ENCODE measurements around the gene CCL21. TPM values are rescaled to one million over a fixed set of nuclear protein-coding genes. Genes with fewer than 3 reads are reported as not detected.

Gene CCL21
- total and polyA plus RNA-seq, 2 of the 4 experiments (the other 2 are of a cell fraction): not detected

DNA sequence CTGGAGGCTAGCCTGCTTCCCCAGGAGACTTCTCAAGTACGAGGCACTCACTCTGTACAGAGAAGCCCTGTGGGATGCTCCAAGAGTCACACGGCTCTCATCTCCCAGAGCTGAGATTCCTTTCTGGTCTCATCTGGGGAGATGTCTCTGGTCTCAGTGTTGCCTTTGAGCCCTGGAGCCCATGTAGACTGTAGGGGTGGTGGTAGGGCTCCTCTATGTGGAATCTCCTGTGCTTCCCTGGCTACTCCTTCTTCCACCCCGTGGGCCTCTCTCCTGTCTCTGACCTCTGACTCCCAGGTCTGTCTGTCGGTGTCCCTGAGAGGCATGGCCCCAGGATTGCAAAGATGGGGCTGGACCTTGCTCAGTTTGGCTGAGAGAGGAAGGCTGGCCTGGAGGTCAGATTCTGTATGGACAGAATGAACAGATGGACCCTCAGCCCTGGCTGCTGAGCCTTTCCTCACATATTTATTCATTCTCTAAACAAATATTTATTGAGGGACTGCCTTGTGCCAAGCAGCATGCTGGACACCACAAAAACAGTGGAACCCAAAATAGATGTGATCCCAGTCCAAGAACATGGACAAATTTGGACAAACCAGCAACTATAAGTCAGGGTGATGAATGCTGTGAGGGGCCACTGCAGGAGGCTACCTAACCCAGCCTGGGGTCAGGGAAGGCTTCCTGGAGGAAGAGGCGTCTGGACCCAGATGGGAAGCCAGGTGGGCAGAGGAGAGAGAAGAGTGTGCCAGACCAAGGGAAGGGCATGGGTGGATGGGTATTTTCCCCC lies 21.4 kb downstream of the CCL21 start (continued):
- TF ChIP-seq, protein P1, sequence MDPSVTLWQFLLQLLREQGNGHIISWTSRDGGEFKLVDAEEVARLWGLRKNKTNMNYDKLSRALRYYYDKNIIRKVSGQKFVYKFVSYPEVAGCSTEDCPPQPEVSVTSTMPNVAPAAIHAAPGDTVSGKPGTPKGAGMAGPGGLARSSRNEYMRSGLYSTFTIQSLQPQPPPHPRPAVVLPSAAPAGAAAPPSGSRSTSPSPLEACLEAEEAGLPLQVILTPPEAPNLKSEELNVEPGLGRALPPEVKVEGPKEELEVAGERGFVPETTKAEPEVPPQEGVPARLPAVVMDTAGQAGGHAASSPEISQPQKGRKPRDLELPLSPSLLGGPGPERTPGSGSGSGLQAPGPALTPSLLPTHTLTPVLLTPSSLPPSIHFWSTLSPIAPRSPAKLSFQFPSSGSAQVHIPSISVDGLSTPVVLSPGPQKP (IDR thresholded peaks at IDR 0.05; ENCODE audit: borderline replicate concordance, low read depth, low read length): no peak

DNA sequence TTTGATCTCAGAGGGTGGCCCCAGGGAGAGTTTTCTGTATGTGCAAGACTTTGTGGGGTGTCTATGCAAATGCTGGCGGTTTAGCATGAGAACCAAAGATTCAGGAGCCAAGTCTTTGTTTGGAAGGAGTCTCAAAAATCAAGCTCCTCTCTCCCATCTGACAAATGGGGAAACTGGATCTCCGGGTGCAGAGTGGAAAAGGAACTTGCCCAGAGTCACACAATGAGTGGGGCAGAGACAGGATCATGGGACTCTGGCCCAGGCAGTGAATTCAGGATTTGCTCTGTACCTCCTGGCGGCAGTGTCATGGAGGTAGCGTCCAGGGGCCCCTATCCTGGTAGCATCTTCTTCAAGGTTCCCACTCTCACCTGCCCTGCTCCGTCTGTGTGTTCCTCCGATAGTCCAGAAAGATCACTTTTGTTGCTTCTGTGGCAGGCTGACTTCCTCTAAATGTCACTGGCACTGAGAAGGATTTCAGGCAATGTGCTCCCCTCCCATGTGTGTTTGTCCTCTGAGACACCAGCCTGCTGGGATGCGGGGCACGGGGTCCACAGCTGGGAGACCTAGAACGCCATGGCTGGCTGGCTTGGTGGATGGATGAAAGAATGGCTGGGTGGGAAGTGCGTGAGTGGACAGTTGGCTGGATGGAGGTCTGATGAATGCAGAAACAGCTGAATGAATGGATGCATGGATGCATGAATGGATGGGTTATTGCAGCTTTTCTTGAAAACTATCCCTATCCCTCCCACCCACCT lies 22.5 kb downstream of the CCL21 start:
- intact Hi-C loops (cut with micrococcal nuclease) (no loop called here), dilution Hi-C loops (cut with HindIII; ENCODE audit: low sequenced_read_pairs, unreplicated experiment) (no loop called here), in situ Hi-C loops (cut with MboI; ENCODE audit: low sequenced_read_pairs) (no loop called here)
- Histone ChIP-seq H3K18ac (ENCODE audit: low read depth, low read length) (no peak overlapping the region), H3K27me3 (ENCODE audit: control insufficient read depth, insufficient read depth, low read length) (no peaks in the 10 kb centered on the region), H2BK20ac (ENCODE audit: low read depth, low read length) (no peak overlapping the region), H3K4me2 (ENCODE audit: low read depth, low read length) (no peak overlapping the region), H3K9me1 (ENCODE audit: insufficient read depth, low read length) (0 out of 2 replicates have a peak, but pooled peaks cover 7% of the 10 kb centered on the region), H3K4me1 (ENCODE audit: control insufficient read depth, insufficient read depth, low read length) (no peaks in the 10 kb centered on the region; the same call in 1 of the 2 replicates), H2BK5ac (ENCODE audit: low read depth, low read length, poor library complexity, severe bottlenecking) (no peak overlapping the region), H3K79me1 (ENCODE audit: low read depth in 1 of 2, low read length in 2 of 2) (no peaks in the 10 kb centered on the region), H4K8ac (ENCODE audit: low read depth in 2 of 2, low read length in 2 of 2) (no peak overlapping the region), H3K23ac (ENCODE audit: low read depth, low read length) (no peak overlapping the region), H3K9me3 (ENCODE audit: control insufficient read depth, insufficient read depth, low read length) (no peaks in the 10 kb centered on the region), H4K5ac (ENCODE audit: low read depth, low read length) (no peak overlapping the region), H4K20me1 (ENCODE audit: insufficient read depth, low read length) (no peaks in the 10 kb centered on the region; the same call in 1 of the 2 replicates), H3K36me3 (ENCODE audit: control insufficient read depth, insufficient read depth, low read length) (no peaks in the 10 kb centered on the region), H4K91ac (ENCODE audit: insufficient read depth, low read depth, low read length) (no peak overlapping the region), H2AFZ (replicated peaks; ENCODE audit: low read length, poor library complexity) (no peak overlapping the region), H3K4me3 (ENCODE audit: insufficient read depth, low read depth, low read length) (no peak overlapping the region), H3K4ac (ENCODE audit: low read depth, low read length) (no peak overlapping the region), H2BK120ac (ENCODE audit: low read depth, low read length) (no peak overlapping the region), H3K9ac (ENCODE audit: low read depth, low read length) (no peak overlapping the region), H2AK9ac (replicated peaks; ENCODE audit: low read depth, low read length, poor library complexity) (no peak overlapping the region), H2AK5ac (ENCODE audit: low read depth, low read length) (no peak overlapping the region), H3K56ac (ENCODE audit: extremely low read depth, insufficient read depth, low read length) (no peak overlapping the region), H3K27ac (ENCODE audit: insufficient read depth, low read length) (no peak overlapping the region), H3K14ac (replicated peaks; ENCODE audit: low read depth, low read length) (no peak overlapping the region), H2BK15ac (ENCODE audit: low read depth, low read length) (no peak overlapping the region)
- ChIA-PET CTCF (interaction anchor here (1.0 kb wide), 1 partner anchor 15 kb away, joined by 3 read pairs; no protein-coding TSS in a partner anchor), POLR2A (ENCODE audit: unreplicated experiment) (no interaction called here)
- no TSS peak for BruUV-seq (replicated peaks)
- no peak for TF ChIP-seq MXI1 (IDR thresholded peaks at IDR 0.05; ENCODE audit: borderline replicate concordance, low read depth, low read length)
- TF ChIP-seq, protein P1 (IDR thresholded peaks at IDR 0.05; ENCODE audit: borderline replicate concordance, low read depth, low read length): no peak
- TF ChIP-seq RCOR1 (IDR thresholded peaks at IDR 0.05; ENCODE audit: insufficient replicate concordance, low read length): no peak
- TF ChIP-seq FOS (IDR thresholded peaks at IDR 0.05; ENCODE audit: low read depth, low read length): no peak
- TF ChIP-seq SMC3 (IDR thresholded peaks at IDR 0.05; ENCODE audit: low read depth, low read length): no peak
- TF ChIP-seq CHD1 (IDR thresholded peaks at IDR 0.05; ENCODE audit: low read depth, low read length): no peak
- TF ChIP-seq RAD21 (IDR thresholded peaks at IDR 0.05; ENCODE audit: low read length): no peak
- TF ChIP-seq CEBPB (IDR thresholded peaks at IDR 0.05; ENCODE audit: low read depth, low read length): no peak
- TF ChIP-seq POLR2A (IDR thresholded peaks at IDR 0.05; ENCODE audit: low read depth, low read length): no peak
- TF ChIP-seq BHLHE40 (IDR thresholded peaks at IDR 0.05; ENCODE audit: low read depth, low read length): no peak
- TF ChIP-seq MAZ (IDR thresholded peaks at IDR 0.05; ENCODE audit: borderline replicate concordance, low read depth, low read length): no peak
- no peak for TF ChIP-seq NFE2L2 (IDR thresholded peaks at IDR 0.05; ENCODE audit: low read depth, low read length)
- no peak for TF ChIP-seq MAFK (IDR thresholded peaks at IDR 0.05; ENCODE audit: low read depth, low read length)
- DNase-seq (no peak), ATAC-seq (ENCODE audit: low read depth) (no peak)
- 93% methylated on average over 2 of the region's 10 CpGs; no CpG with 5 or more reads in 1 of the 2 experiments for WGBS, 2 experiments (ENCODE audit: extremely low coverage in 2 of 2, insufficient read length in 1 of 2)

Data from IMR-90 (cell line).